Measurements from ENCODE around the gene SLC9C1. TPM values are rescaled to one million over a fixed set of nuclear protein-coding genes. Genes with fewer than 3 reads are reported as not detected.

SLC9C1 gene
- total and polyA plus RNA-seq, 7 donors, result 0.01 to 0.32 (median 0.17) TPM; not detected in 2

- intact Hi-C loops (cut with DNase I), result no loop called here
- WGBS, 3 donors, result 67 to 69% (median 67%) methylated on average over 5 of the region's 5 CpGs
- no peaks in the 10 kb centered on the region for H3K9me3 ChIP-seq
- H3K27ac ChIP-seq, result no peak overlapping the region
- H3K4me1 ChIP-seq, result peaks cover 4% of the 10 kb centered on the region
- H3K4me3 ChIP-seq, result no peak overlapping the region
- TF ChIP-seq CTCF (IDR thresholded peaks at IDR 0.05), result no peak
- H3K36me3 ChIP-seq (ENCODE audit: insufficient read depth in 1 of 2, low read depth in 1 of 2), result no peaks in the 10 kb centered on the region
- DNase-seq (no peak), ATAC-seq (no peak)
- H3K27me3 ChIP-seq (ENCODE audit: insufficient read depth in 3 of 3, low read length in 2 of 3), result no peaks in the 10 kb centered on the region
These were observed 160.2 kb downstream of the SLC9C1 start for GRCh38 chr3:112133626-112134334.

- no peaks in the 10 kb centered on the region for H3K36me3 ChIP-seq (ENCODE audit: insufficient read depth in 1 of 2, low read depth in 1 of 2)
- H3K9me3 ChIP-seq, result no peaks in the 10 kb centered on the region
- H3K4me1 ChIP-seq, result peaks cover 4% of the 10 kb centered on the region
- WGBS, 3 donors, result 33 to 38% (median 38%) methylated on average over 5 of the region's 5 CpGs
- peak; percentile 31 to 61 for DNase-seq
- H3K27me3 ChIP-seq (ENCODE audit: insufficient read depth in 3 of 3, low read length in 2 of 3), result no peaks in the 10 kb centered on the region
- no peak within 1 kb of the TSS for H3K4me3 ChIP-seq
- intact Hi-C loops (cut with DNase I), result no loop called here
- no peak within 1 kb of the TSS for H3K27ac ChIP-seq
- no peak for TF ChIP-seq CTCF (IDR thresholded peaks at IDR 0.05)
- ATAC-seq, result peak in 3 of 4 donors; percentile 27 to 50 (median 40)
These were observed 161.0 kb downstream of the SLC9C1 start, which contains the start of gene GCSAM for GRCh38 chr3:112132975-112133448. Gene GCSAM, minus strand, starts transcription at chr3:112133248. Its CDS starts 128 bp downstream, at chr3:112133120.

- DNase-seq (no peak), ATAC-seq (no peak)
- Histone ChIP-seq H3K9me3 (no peaks in the 10 kb centered on the region), H3K4me3 (no peak overlapping the region), H3K36me3 (ENCODE audit: insufficient read depth in 1 of 2, low read depth in 1 of 2) (no peaks in the 10 kb centered on the region), H3K27me3 (ENCODE audit: insufficient read depth in 3 of 3, low read length in 2 of 3) (no peaks in the 10 kb centered on the region), H3K27ac (no peak overlapping the region), H3K4me1 (peaks cover 3% of the 10 kb centered on the region)
- intact Hi-C loops (cut with DNase I), result no loop called here
- TF ChIP-seq CTCF (IDR thresholded peaks at IDR 0.05), result no peak
- 75 to 91% (median 86%) methylated on average over 1 of the region's 1 CpG for WGBS, 3 donors
These were observed 161.5 kb downstream of the SLC9C1 start for GRCh38 chr3:112132554-112132953.

GRCh38 chr3:112132088-112132487 is 161.9 kb downstream of the SLC9C1 start:
- no peak for TF ChIP-seq CTCF (IDR thresholded peaks at IDR 0.05)
- no peak overlapping the region for H3K4me3 ChIP-seq
- no peaks in the 10 kb centered on the region for H3K4me1 ChIP-seq
- H3K27me3 ChIP-seq (ENCODE audit: insufficient read depth in 3 of 3, low read length in 2 of 3), result no peaks in the 10 kb centered on the region
- ATAC-seq, result no peak
- no peaks in the 10 kb centered on the region for H3K9me3 ChIP-seq
- 88 to 92% (median 91%) methylated on average over 3 of the region's 3 CpGs for WGBS, 3 donors
- no peak overlapping the region for H3K27ac ChIP-seq
- no peaks in the 10 kb centered on the region for H3K36me3 ChIP-seq (ENCODE audit: insufficient read depth in 1 of 2, low read depth in 1 of 2)
- DNase-seq, result no peak
- intact Hi-C loops (cut with DNase I), result no loop called here
